Sigmoid colon (tissue), 7 donors: ENCODE results near the gene MYMX. TPM values are rescaled to one million over a fixed set of nuclear protein-coding genes. Genes with fewer than 3 reads are reported as not detected.

Experiments used
- DNase-seq: peaks from one replicate; pipeline ENCODE4 v3.0.0-alpha.2; 2019
- H3K27ac ChIP-seq, 4 donors: fragments of 200-600 bp; sonication (generic); one replicate each; pipeline ENCODE4 v1.5.1; 2016 to 2019; ENCODE audit warnings: mild to moderate bottlenecking in 1 of 4
- H3K27me3 ChIP-seq, 3 donors: fragments of 200-600 bp; sonication (generic); one replicate each; pipeline ENCODE4 v1.5.1; 2019; ENCODE audit warnings: mild to moderate bottlenecking in 1 of 3
- H3K36me3 ChIP-seq, 4 donors: fragments of 200-600 bp; sonication (generic); one replicate each; pipeline ENCODE4 v1.5.1; 2016 to 2019
- H3K4me1 ChIP-seq, 4 donors: fragments of 200-600 bp; sonication (generic); one replicate each; pipeline ENCODE4 v1.5.1; 2017 to 2019
- H3K4me3 ChIP-seq, 4 donors: fragments of 200-600 bp; sonication (generic); one replicate each; pipeline ENCODE4 v1.5.1; 2017 to 2019; ENCODE audit warnings: mild to moderate bottlenecking in 2 of 4, moderate library complexity in 1 of 4
- H3K9me3 ChIP-seq, 4 donors: fragments of 200-600 bp in 3 of 4; sonication (generic) in 3 of 4; one replicate each; pipeline versions ENCODE4 v1.5.1 to v1.6.1; 2013 to 2019
- CTCF ChIP-seq, 4 experiments: fragments of 450-650 bp in 3 of 4; fragments of 200-600 bp in 1 of 4; IDR thresholded peaks; one replicate each; pipeline ENCODE4 v1.5.1; 2016 to 2019; ENCODE audit warnings: antibody characterized with exemption in 4 of 4, mild to moderate bottlenecking in 3 of 4, moderate library complexity in 2 of 4
- EP300 ChIP-seq, 4 donors: sonication (generic); formaldehyde crosslinking; IDR thresholded peaks; one replicate each; pipeline ENCODE4 v1.6.1; 2017; ENCODE audit warnings: antibody characterized with exemption in 4 of 4
- POLR2A ChIP-seq, 2 donors: fragments of 450-650 bp; IDR thresholded peaks; one replicate each; pipeline ENCODE4 v1.6.1; 2016; ENCODE audit warnings: antibody characterized with exemption in 2 of 2, mild to moderate bottlenecking in 2 of 2, moderate library complexity in 2 of 2
- POLR2AphosphoS5 ChIP-seq, 4 donors: sonication (generic); formaldehyde crosslinking; IDR thresholded peaks; one replicate each; pipeline ENCODE4 v1.6.1; 2017; ENCODE audit warnings: antibody characterized with exemption in 4 of 4
- WGBS, 2 donors: extraction: QIAGEN DNeasy Blood & Tissue Kit; methylation state at CpG; one replicate each; pipeline ENCODE4 v1.1.7; 2013; 5-methylcytosine and 5-hydroxymethylcytosine counted together
- intact Hi-C: fragments of 100-400 bp; cut with DNase I; formaldehyde crosslinking; loops from one replicate; pipeline ENCODE4 v1.15.1; 2023
- polyA plus RNA-seq, 3 donors: library from polyadenylated mRNA; stranded (reverse); fragments of 200-250 nt; gene quantifications; one replicate each; pipeline ENCODE4 v1.2.3, GENCODE V29; 2013
- total RNA-seq, 4 donors: library from RNA; depleted of rRNA; stranded (reverse); fragments of >200 nt; gene quantifications; one replicate each; pipeline ENCODE4 v1.1.0, GENCODE V29; 2016
- donor health status: healthy with polysubstance abuse.
- donor health status: Bipolar disorder and iron deficiency.
- donor health status: healthy.

MYMX gene
- total and polyA plus RNA-seq, 7 donors = 0.28 TPM; not detected in 6

- DNase-seq = no peak
- peak overlapping the region; percentile 76 to 94 (median 90) for H3K4me3 ChIP-seq
- peaks cover 0 to 32% (median 23%) of the 10 kb centered on the region in 4 donors for H3K4me1 ChIP-seq
- 26 to 32% methylated on average over 15 of the region's 15 CpGs for WGBS, 2 donors
- peak overlapping the region; percentile 88 to 95 (median 92) for H3K27ac ChIP-seq
- H3K36me3 ChIP-seq = peaks cover 22 to 39% (median 32%) of the 10 kb centered on the region in 4 donors
- intact Hi-C loops = loop anchor here (1.0 to 5.0 kb wide), 2 partner anchors 86 to 161 kb away; no protein-coding TSS in a partner anchor
- TF ChIP-seq POLR2AphosphoS5 (IDR thresholded peaks at IDR 0.05) (no peak), CTCF (IDR thresholded peaks at IDR 0.05) (no peak), EP300 (IDR thresholded peaks at IDR 0.05) (no peak), POLR2A (IDR thresholded peaks at IDR 0.05) (no peak)
- no peaks in the 10 kb centered on the region for H3K9me3 ChIP-seq
- no peaks in the 10 kb centered on the region for H3K27me3 ChIP-seq
Observed at GRCh38 chr6:44257753-44258324, 41.1 kb downstream of the MYMX start.

- H3K9me3 ChIP-seq = no peaks in the 10 kb centered on the region
Observed at GRCh38 chr6:44258325-44258863, 41.7 kb downstream of the MYMX start.

GRCh38 chr6:44258921-44259320, 42.2 kb downstream of the MYMX start:
- intact Hi-C loops = loop anchor here (5.0 kb wide), 1 partner anchor 162 kb away; no protein-coding TSS in a partner anchor
- TF ChIP-seq EP300 (IDR thresholded peaks at IDR 0.05) = no peak
- no peak for TF ChIP-seq POLR2AphosphoS5 (IDR thresholded peaks at IDR 0.05)
- TF ChIP-seq CTCF (IDR thresholded peaks at IDR 0.05) = no peak
- TF ChIP-seq POLR2A (IDR thresholded peaks at IDR 0.05) = no peak
- H3K27ac ChIP-seq = no peak overlapping the region
- H3K27me3 ChIP-seq = no peaks in the 10 kb centered on the region
- WGBS, 2 donors = 89 to 92% methylated on average over 3 of the region's 3 CpGs
- peaks cover 12 to 30% (median 22%) of the 10 kb centered on the region in 4 donors for H3K36me3 ChIP-seq
- H3K4me1 ChIP-seq = peaks cover 0 to 41% (median 34%) of the 10 kb centered on the region in 4 donors
- no peaks in the 10 kb centered on the region for H3K9me3 ChIP-seq
- no peak for DNase-seq
- H3K4me3 ChIP-seq = no peak overlapping the region

More at GRCh38 chr6:44258325-44258863, 41.7 kb downstream of the MYMX start:
- intact Hi-C loops = loop anchor here (5.0 kb wide), 1 partner anchor 161 kb away; no protein-coding TSS in a partner anchor
- 79 to 85% methylated on average over 9 of the region's 9 CpGs for WGBS, 2 donors
- H3K27ac ChIP-seq = peak overlapping the region in 2 of 4 donors; percentile 88 to 94
- no peaks in the 10 kb centered on the region for H3K27me3 ChIP-seq
- DNase-seq = no peak
- TF ChIP-seq POLR2A (IDR thresholded peaks at IDR 0.05) (no peak), EP300 (IDR thresholded peaks at IDR 0.05) (no peak), CTCF (IDR thresholded peaks at IDR 0.05) (no peak), POLR2AphosphoS5 (IDR thresholded peaks at IDR 0.05) (no peak)
- H3K4me1 ChIP-seq = peaks cover 0 to 38% (median 29%) of the 10 kb centered on the region in 4 donors
- peaks cover 16 to 33% (median 26%) of the 10 kb centered on the region in 4 donors for H3K36me3 ChIP-seq
- no peak overlapping the region for H3K4me3 ChIP-seq

GRCh38 chr6:44260011-44260410, 43.3 kb downstream of the MYMX start:
- DNase-seq = no peak
- Histone ChIP-seq H3K27me3 (no peaks in the 10 kb centered on the region), H3K4me3 (no peak overlapping the region), H3K27ac (no peak overlapping the region), H3K4me1 (peaks cover 0 to 47% (median 45%) of the 10 kb centered on the region in 4 donors), H3K36me3 (peaks cover 3 to 19% (median 11%) of the 10 kb centered on the region in 4 donors), H3K9me3 (no peaks in the 10 kb centered on the region)
- TF ChIP-seq CTCF (IDR thresholded peaks at IDR 0.05) (no peak), POLR2A (IDR thresholded peaks at IDR 0.05) (no peak), EP300 (IDR thresholded peaks at IDR 0.05) (no peak), POLR2AphosphoS5 (IDR thresholded peaks at IDR 0.05) (no peak)
- WGBS, 2 donors = 92 to 93% methylated on average over 8 of the region's 8 CpGs
- intact Hi-C loops = no loop called here
